NCI-H460 (cell line): ENCODE data around the gene SIRT6. TPM values are rescaled to one million over a fixed set of nuclear protein-coding genes. Genes with fewer than 3 reads are reported as not detected.
"Not testable (repeated sequence)": the region's sequence is repeated elsewhere in the genome, so short reads cannot be mapped to it uniquely, and the experiment has no call there.

Experiments
- DNase-seq: peaks from one replicate; pipeline ENCODE4 v3.0.0-alpha.2; 2016; ENCODE audit warnings: low read depth; ENCODE audit errors: extremely low read depth
- total RNA-seq: library from RNA; depleted of rRNA; stranded (reverse); fragments of >200 nt; shearing (Covaris generic); gene quantifications from 2 replicates; pipeline ENCODE4 v1.2.3, GENCODE V29; 2014

Gene SIRT6
- total RNA-seq, 1 experiment from 2014 or later = 14.8 TPM

DNA sequence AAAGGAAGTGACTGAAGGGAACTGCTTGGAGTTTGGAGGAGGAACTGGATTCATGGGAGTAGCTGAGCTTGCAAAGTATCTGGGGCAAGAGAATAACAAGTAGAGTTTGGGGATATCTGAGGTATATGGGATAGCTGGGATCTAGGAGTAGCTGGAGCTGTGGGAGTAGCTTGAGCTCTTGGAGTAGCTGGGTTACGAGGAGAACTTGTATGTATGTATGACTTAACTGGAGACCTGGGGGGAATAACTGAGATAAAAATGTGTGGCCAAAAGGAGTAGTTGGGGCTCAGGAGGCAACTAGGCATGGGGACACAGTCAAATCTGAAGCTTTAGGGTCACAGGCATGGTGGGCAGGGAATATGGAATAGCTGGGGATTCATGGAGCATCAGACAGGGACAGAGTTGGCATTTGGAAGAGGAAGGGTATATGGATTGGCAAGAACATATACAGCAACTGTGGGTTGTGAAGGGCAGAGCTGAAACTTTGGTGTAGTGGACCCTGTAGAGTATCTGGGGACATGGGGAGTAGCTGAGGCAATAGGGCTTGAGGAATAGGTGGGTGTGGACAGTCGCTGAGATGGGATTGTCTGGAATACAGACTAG, 18.7 kb upstream of the SIRT6 start:
- DNase-seq = no peak

GRCh38 chr19:4199699-4200293, 17.4 kb upstream of the SIRT6 start:
- no peak for DNase-seq

DNA sequence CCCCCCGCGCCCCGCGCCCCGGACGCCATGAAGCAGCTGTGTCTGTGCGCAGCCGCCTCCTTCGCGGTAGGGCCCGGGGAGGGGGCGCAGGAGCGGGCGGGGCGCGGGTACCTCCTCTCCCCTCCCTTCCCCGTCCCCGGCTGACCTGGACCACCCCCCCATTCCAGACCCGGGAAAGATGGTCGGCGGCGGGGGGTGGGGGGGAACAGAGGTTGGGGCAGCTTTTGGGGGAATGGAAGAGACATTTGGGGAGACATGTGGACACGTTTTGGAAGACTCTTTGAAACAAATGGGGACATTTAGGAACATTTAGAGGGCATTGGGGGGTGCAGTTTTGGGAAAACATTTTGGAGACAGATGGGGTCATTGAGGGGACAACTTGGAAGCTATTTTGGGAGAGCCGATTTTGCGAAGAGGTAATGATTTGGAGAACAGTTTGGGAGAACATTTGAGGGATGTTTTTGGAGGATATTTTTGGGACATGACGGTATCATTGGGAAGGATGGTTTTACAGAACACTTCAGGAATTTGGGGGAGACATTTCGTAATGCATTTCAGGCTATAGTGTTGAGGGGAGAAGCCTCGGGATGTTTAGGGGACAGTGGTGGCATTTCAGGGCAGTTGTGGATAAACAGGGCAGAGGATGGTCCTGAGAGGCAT, 16.2 kb upstream of the SIRT6 start:
- DNase-seq = no peak

GRCh38 chr19:4197625-4198466, 15.5 kb upstream of the SIRT6 start:
- no peak for DNase-seq

GRCh38 chr19:4197228-4197624, 14.9 kb upstream of the SIRT6 start:
- DNase-seq = no peak

DNA sequence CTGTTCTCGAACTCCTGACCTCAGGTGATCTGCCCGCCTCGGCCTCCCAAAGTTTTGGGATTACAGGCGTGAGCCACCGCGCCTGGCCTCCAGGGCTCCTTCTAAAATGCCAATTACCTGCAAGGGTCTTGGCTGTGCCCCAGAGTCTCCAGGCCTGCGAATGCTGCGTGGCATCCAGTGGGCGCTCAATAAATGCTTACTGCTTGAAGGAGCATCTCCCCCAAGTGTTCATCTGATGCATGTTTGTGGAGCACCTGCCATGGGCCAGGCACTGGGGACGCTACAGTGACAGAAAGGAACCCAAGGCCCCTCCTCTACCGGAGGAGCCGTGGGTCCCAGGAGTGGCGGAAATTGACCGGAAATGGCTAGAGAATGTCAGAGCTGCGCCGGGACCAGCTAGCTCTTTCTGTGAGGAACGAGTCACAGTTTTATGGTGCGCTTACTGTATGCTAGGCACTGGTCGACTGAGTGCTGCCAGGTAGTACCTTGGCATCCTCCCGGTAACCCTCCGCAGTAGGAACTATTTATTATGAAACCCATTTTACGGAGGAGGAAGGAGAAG, 14.3 kb upstream of the SIRT6 start:
- no peak for DNase-seq

DNA sequence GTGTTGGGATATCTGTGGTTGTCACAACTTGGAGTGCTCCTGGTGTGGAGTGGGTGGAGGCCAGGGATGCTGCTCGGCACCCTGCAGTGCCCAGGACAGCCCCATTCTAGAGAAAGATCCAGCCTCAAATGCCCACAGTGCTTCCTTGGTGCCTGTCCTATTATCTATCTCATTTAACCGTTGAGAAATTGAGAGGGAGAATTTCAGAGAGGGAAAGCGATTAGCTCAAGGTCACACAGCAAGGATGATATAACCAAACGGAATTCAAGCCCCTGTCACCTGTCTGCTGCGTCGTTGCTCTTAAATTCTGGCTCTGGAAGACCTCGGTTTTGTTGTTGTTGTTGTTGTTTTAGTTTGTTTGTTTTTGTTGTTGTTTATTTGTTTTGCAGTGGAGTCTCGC, 13.6 kb upstream of the SIRT6 start:
- no peak for DNase-seq

GRCh38 chr19:4194353-4194752, 12.0 kb upstream of the SIRT6 start:
- no peak for DNase-seq

- not testable (repeated sequence) for DNase-seq
These were observed 10.2 kb upstream of the SIRT6 start for GRCh38 chr19:4192537-4192936.

DNA sequence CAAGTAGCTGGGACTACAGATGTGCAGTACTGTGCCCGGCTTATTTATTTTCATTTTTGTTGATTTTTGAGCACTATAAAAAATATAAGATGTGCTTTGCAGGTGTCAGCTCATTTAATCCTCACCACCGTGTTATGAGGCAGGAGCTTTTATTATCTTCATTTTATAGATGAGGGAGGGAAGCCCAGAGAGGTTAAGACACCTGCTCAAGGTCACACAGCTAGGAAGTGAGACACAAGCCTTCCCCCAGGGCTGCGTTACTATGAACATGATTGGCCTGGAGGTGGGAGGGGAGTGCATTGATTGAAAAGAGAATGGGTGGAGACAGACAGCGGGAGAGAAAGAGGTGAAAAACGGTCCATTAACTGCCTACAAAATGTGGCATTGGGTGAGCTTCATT, 7.3 kb upstream of the SIRT6 start:
- no peak for DNase-seq

- DNase-seq = no peak
These were observed 5.2 kb upstream of the SIRT6 start for GRCh38 chr19:4187313-4188122.

GRCh38 chr19:4186087-4186993, 4.0 kb upstream of the SIRT6 start:
- DNase-seq = peak; percentile 69

GRCh38 chr19:4185413-4186086, 3.2 kb upstream of the SIRT6 start:
- DNase-seq = no peak

DNA sequence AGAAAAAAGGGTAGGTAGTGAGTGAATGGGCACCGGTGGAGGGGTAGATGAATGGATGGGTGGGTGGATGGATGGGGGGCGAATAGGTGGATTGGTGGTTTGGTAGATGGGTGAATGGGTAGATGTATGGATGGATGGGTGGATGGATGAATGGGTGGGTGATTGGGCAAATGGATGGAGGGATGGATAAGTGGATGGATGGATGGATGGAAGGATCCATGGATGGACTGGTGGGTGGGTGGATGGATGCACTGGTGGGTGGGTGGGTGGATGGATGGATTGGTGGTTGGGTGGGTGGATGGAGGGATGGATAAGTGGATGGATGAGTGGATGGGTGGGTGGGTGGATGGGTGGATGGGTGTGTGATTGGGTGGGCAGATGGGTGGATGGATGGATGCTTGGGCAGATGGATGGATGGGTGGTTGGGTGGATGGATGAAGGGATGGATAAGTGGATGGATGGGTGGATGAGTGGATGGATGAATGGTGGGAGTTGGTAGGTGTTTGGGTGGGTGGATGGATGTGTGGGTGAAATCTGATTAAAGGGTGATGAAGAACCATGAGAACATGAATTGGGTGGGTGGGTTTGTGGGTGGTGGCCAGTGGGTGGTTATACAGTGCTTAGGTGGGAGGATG, 2.5 kb upstream of the SIRT6 start:
- DNase-seq = no peak

GRCh38 chr19:4183967-4184717, 1.8 kb upstream of the SIRT6 start:
- no peak for DNase-seq

DNA sequence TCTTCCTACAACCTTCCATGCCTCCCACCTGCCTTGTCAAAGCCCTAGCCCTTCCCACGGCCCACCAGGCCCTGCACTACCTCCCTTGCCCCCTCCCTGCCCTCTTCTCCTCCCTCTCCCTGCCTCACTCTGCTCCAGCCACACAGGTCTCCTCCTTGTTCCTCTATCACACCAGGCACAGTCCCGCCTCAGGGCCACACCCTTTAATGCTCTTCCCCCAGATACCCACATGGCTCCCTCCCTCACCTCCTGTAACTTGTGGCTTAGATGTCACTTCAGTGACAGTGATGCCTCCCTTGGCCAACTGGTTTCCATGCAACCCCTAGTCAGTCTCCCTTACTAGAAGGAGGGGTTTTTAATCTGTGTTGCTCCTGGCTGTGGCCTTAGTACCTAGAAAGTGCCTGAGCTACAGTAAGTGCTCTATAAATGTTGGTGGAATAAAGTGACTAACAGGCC, 1.3 kb downstream of the SIRT6 start:
- no peak for DNase-seq

- no peak for DNase-seq
These were observed 3.4 kb downstream of the SIRT6 start for GRCh38 chr19:4178990-4179389.
